GM12892 (cell line): ENCODE data around the gene GAK.

Experiments
- POLR2A ChIP-seq: IDR thresholded peaks from 2 replicates; pipeline ENCODE4 v1.6.1; 2011; ENCODE audit warnings: low read depth, low read length, control low read depth
- POLR2AphosphoS5 ChIP-seq: IDR thresholded peaks from 2 replicates; pipeline ENCODE4 v1.6.1; 2011; ENCODE audit warnings: low read depth, low read length, control low read depth
- TAF1 ChIP-seq: IDR thresholded peaks from 2 replicates; pipeline ENCODE4 v1.6.1; 2011; ENCODE audit warnings: low read depth, mild to moderate bottlenecking, control low read depth, low read length, borderline replicate concordance

GRCh38 chr4:909131-909571, 23.0 kb downstream of the GAK start:
- TF ChIP-seq POLR2A (no peak), TAF1 (no peak), POLR2AphosphoS5 (no peak)
